HepG2 (cell line): ENCODE results near the gene ZCCHC3. TPM values are rescaled to one million over a fixed set of nuclear protein-coding genes. Genes with fewer than 3 reads are reported as not detected.
A peak's percentile ranks its signal among the peaks of the same experiment; 100 is the strongest.

Experiments used
- DMTF1 ChIP-seq: sonication (generic); formaldehyde crosslinking; IDR thresholded peaks from 2 replicates; pipeline ENCODE4 v1.4.0; 2020; ENCODE audit warnings: mild to moderate bottlenecking, missing genetic modification reagents
- KLF11 ChIP-seq: IDR thresholded peaks from 2 replicates; pipeline ENCODE4 v1.6.1; 2016; ENCODE audit warnings: missing compliant biosample characterization
- MXI1 ChIP-seq: IDR thresholded peaks from 3 replicates; pipeline ENCODE4 v1.6.1; 2012; ENCODE audit warnings: low read depth, low read length, inconsistent platforms, borderline replicate concordance
- NFATC3 ChIP-seq: sonication (generic); formaldehyde crosslinking; IDR thresholded peaks from 2 replicates; pipeline ENCODE4 v1.5.1; 2020; ENCODE audit warnings: mild to moderate bottlenecking, missing genetic modification reagents
- SMYD3 ChIP-seq: sonication (generic); formaldehyde crosslinking; IDR thresholded peaks from 2 replicates; pipeline ENCODE4 v1.8.1; 2023; ENCODE audit warnings: mild to moderate bottlenecking, missing genetic modification reagents
- ZBTB44 ChIP-seq: sonication (generic); formaldehyde crosslinking; IDR thresholded peaks from 2 replicates; pipeline ENCODE4 v1.4.0; 2020; ENCODE audit warnings: missing genetic modification reagents
- ZFP36 ChIP-seq: fragments of 150-350 bp; IDR thresholded peaks from 2 replicates; pipeline ENCODE4 v1.6.1; 2018; ENCODE audit warnings: borderline replicate concordance, low read length, low read depth; ENCODE audit not compliant: partially characterized antibody
- ZHX2 ChIP-seq, 2 experiments: sonication (generic) in 1 of 2; formaldehyde crosslinking in 1 of 2; IDR thresholded peaks; 2 replicates each; pipeline versions ENCODE4 v1.6.1 to v1.9.0; 2014 to 2022; ENCODE audit warnings: antibody characterized with exemption in 1 of 2, borderline replicate concordance in 1 of 2, inconsistent platforms in 1 of 2, low read depth in 1 of 2, missing genetic modification reagents in 1 of 2
- ZNF704 ChIP-seq: sonication (generic); formaldehyde crosslinking; IDR thresholded peaks from 2 replicates; pipeline ENCODE4 v1.8.1; 2023; ENCODE audit warnings: mild to moderate bottlenecking, inconsistent platforms, moderate library complexity, missing genetic modification reagents, borderline replicate concordance
- ZNF792 ChIP-seq: IDR thresholded peaks from 2 replicates; pipeline ENCODE4 v1.6.1; 2016
- ZNF883 ChIP-seq: sonication (generic); formaldehyde crosslinking; IDR thresholded peaks from 2 replicates; pipeline ENCODE4 v1.5.1; 2020; ENCODE audit warnings: mild to moderate bottlenecking, missing genetic modification reagents; ENCODE audit errors: not compliant biosample characterization
- polyA plus RNA-seq, 8 experiments: library from polyadenylated mRNA; depleted of rRNA in 3 of 8; stranded (reverse) in 7 of 8; unstranded in 1 of 8; fragments of >200 nt; fragmentation: Illumina TruSeq in 4 of 8; extraction: Trizol in 4 of 8; gene quantifications; 2 replicates each; pipeline versions ENCODE4 v1.2.1 to v1.2.3, GENCODE V29; 2011 to 2016; ENCODE audit warnings: low read depth in 4 of 8, missing spikeins in 1 of 8, mixed read lengths in 1 of 8; ENCODE audit not compliant: insufficient read depth in 1 of 8
- total RNA-seq, 5 experiments: library from RNA; depleted of rRNA; stranded (reverse); fragments of >200 nt; fragmentation: Illumina TruSeq; extraction: Trizol; gene quantifications; 2 replicates each; pipeline ENCODE4 v1.2.3, GENCODE V29; 2016; ENCODE audit warnings: low read depth in 1 of 5

Gene ZCCHC3
- total and polyA plus RNA-seq, 2 of the 13 experiments (the other 11 are each of a cell fraction or from before 2014, with no cell fraction given), result 46.6 to 63.0 TPM

- peak; percentile 83 for TF ChIP-seq DMTF1 (CRISPR knock-in tag)
- peak; percentile 88 for TF ChIP-seq ZNF792
- TF ChIP-seq ZFP36, result peak; percentile 33
- TF ChIP-seq KLF11 (CRISPR knock-in tag), result peak; percentile 97
- TF ChIP-seq ZNF704 (CRISPR knock-in tag), result peak; percentile 99
- peak; percentile 78; the same call in 2 of the 3 replicates for TF ChIP-seq MXI1
- TF ChIP-seq ZNF883, result peak; percentile 92
- TF ChIP-seq SMYD3 (CRISPR knock-in tag), result no peak; the same call in none of the 2 replicates
- no peak for TF ChIP-seq ZHX2 (IDR thresholded peaks at IDR 0.05; ENCODE audit: low read depth)
- TF ChIP-seq ZHX2 (CRISPR knock-in tag; IDR thresholded peaks at IDR 0.05; ENCODE audit: borderline replicate concordance), result peak; percentile 5; the same call in 1 of the 2 replicates
- TF ChIP-seq ZBTB44 (CRISPR knock-in tag), result no peak
- TF ChIP-seq NFATC3 (CRISPR knock-in tag), result peak; percentile 57; the same call in 1 of the 2 replicates
These were observed 30.5 kb upstream of the ZCCHC3 start (continued) for GRCh38 chr20:266596-267562.
